Activated T-helper 9 cell treated with anti-CD3 and anti-CD28 coated beads, Interleukin-2, amount 50 U/mL, for 16 hours (primary cell): ENCODE results near the gene VTA1.
"Not testable (repeated sequence)": the region's sequence is repeated elsewhere in the genome, so short reads cannot be mapped to it uniquely, and the experiment has no call there.

ENCODE experiments used
- DNase-seq: peaks from one replicate; pipeline ENCODE4 v3.0.0-alpha.2; 2020; ENCODE audit warnings: low read depth

Gene VTA1

GRCh38 chr6:142171351-142171750 lies 24.3 kb downstream of the VTA1 start:
- DNase-seq, result no peak

GRCh38 chr6:142172758-142173157 lies 25.7 kb downstream of the VTA1 start:
- DNase-seq, result no peak

GRCh38 chr6:142173980-142174379 lies 26.9 kb downstream of the VTA1 start:
- no peak for DNase-seq

GRCh38 chr6:142174703-142175102 lies 27.6 kb downstream of the VTA1 start:
- no peak for DNase-seq

- no peak for DNase-seq
Measured at GRCh38 chr6:142178129-142178528, 31.1 kb downstream of the VTA1 start.

GRCh38 chr6:142182004-142182403 lies 34.9 kb downstream of the VTA1 start:
- no peak for DNase-seq

- DNase-seq, result no peak
Measured at GRCh38 chr6:142183351-142183750, 36.3 kb downstream of the VTA1 start.

- no peak for DNase-seq
Measured at GRCh38 chr6:142184307-142184706, 37.2 kb downstream of the VTA1 start.

- DNase-seq, result no peak
Measured at GRCh38 chr6:142185641-142186040, 38.6 kb downstream of the VTA1 start.

GRCh38 chr6:142187209-142187608 lies 40.1 kb downstream of the VTA1 start:
- DNase-seq, result no peak

- DNase-seq, result not testable (repeated sequence)
Measured at GRCh38 chr6:142188341-142188740, 41.3 kb downstream of the VTA1 start.

GRCh38 chr6:142189057-142189456 lies 42.0 kb downstream of the VTA1 start:
- no peak for DNase-seq

- no peak for DNase-seq
Measured at GRCh38 chr6:142192343-142192742, 45.3 kb downstream of the VTA1 start.

- DNase-seq, result no peak
Measured at GRCh38 chr6:142193621-142194020, 46.6 kb downstream of the VTA1 start.

- DNase-seq, result no peak
Measured at GRCh38 chr6:142195862-142196541, 48.9 kb downstream of the VTA1 start.

GRCh38 chr6:142200846-142201628 lies 54.0 kb downstream of the VTA1 start:
- no peak for DNase-seq

GRCh38 chr6:142207265-142207877 lies 60.3 kb downstream of the VTA1 start:
- no peak for DNase-seq

GRCh38 chr6:142210606-142211005 lies 63.5 kb downstream of the VTA1 start:
- DNase-seq, result no peak

- DNase-seq, result no peak
Measured at GRCh38 chr6:142213402-142213801, 66.3 kb downstream of the VTA1 start.

- no peak for DNase-seq
Measured at GRCh38 chr6:142218446-142218845, 71.4 kb downstream of the VTA1 start.

- no peak for DNase-seq
Measured at GRCh38 chr6:142222022-142222421, 75.0 kb downstream of the VTA1 start.

GRCh38 chr6:142223938-142224337 lies 76.9 kb downstream of the VTA1 start:
- no peak for DNase-seq

- DNase-seq, result no peak
Measured at GRCh38 chr6:142225115-142225514, 78.1 kb downstream of the VTA1 start.
